ENCODE data around the gene MYBPC2. TPM values are rescaled to one million over a fixed set of nuclear protein-coding genes. Genes with fewer than 3 reads are reported as not detected.
"Not testable (repeated sequence)": the region's sequence is repeated elsewhere in the genome, so short reads cannot be mapped to it uniquely, and the experiment has no call there.

MYBPC2 gene
- total RNA-seq, 1 donor from 2014 or later = not detected

GRCh38 chr19:50427318-50427925, 5.3 kb upstream of the MYBPC2 start:
- no peak for DNase-seq (ENCODE audit: low read depth, low spot score)

- DNase-seq (ENCODE audit: low read depth, low spot score) = peak; percentile 13
Measured at GRCh38 chr19:50427997-50428425, 4.7 kb upstream of the MYBPC2 start.

GRCh38 chr19:50428772-50429463, 3.8 kb upstream of the MYBPC2 start:
- DNase-seq (ENCODE audit: low read depth, low spot score) = no peak

- no peak for DNase-seq (ENCODE audit: low read depth, low spot score)
Measured at GRCh38 chr19:50430888-50431342, 1.8 kb upstream of the MYBPC2 start.

GRCh38 chr19:50431343-50432220, 1.1 kb upstream of the MYBPC2 start:
- peak; percentile 19 for DNase-seq (ENCODE audit: low read depth, low spot score)

- no peak for DNase-seq (ENCODE audit: low read depth, low spot score)
Measured at GRCh38 chr19:50433201-50434180, 799 bp downstream of the MYBPC2 start.

- DNase-seq (ENCODE audit: low read depth, low spot score) = no peak
Measured at GRCh38 chr19:50434525-50434924, 1.8 kb downstream of the MYBPC2 start.

GRCh38 chr19:50435221-50435620, 2.5 kb downstream of the MYBPC2 start:
- no peak for DNase-seq (ENCODE audit: low read depth, low spot score)

GRCh38 chr19:50435627-50436026, 2.9 kb downstream of the MYBPC2 start:
- DNase-seq (ENCODE audit: low read depth, low spot score) = no peak

- no peak for DNase-seq (ENCODE audit: low read depth, low spot score)
Measured at GRCh38 chr19:50437862-50438449, 5.3 kb downstream of the MYBPC2 start.

- not testable (repeated sequence) for DNase-seq (ENCODE audit: low read depth, low spot score)
Measured at GRCh38 chr19:50439130-50439529, 6.4 kb downstream of the MYBPC2 start.

GRCh38 chr19:50444059-50444458, 11.4 kb downstream of the MYBPC2 start:
- DNase-seq (ENCODE audit: low read depth, low spot score) = no peak

- no peak for DNase-seq (ENCODE audit: low read depth, low spot score)
Measured at GRCh38 chr19:50447053-50447452, 14.4 kb downstream of the MYBPC2 start.

- no peak for DNase-seq (ENCODE audit: low read depth, low spot score)
Measured at GRCh38 chr19:50447750-50448149, 15.1 kb downstream of the MYBPC2 start.

GRCh38 chr19:50449236-50449899, 16.7 kb downstream of the MYBPC2 start:
- DNase-seq (ENCODE audit: low read depth, low spot score) = no peak

GRCh38 chr19:50450369-50451222, 17.9 kb downstream of the MYBPC2 start:
- DNase-seq (ENCODE audit: low read depth, low spot score) = no peak

GRCh38 chr19:50451223-50451534, 18.5 kb downstream of the MYBPC2 start:
- no peak for DNase-seq (ENCODE audit: low read depth, low spot score)

- no peak for DNase-seq (ENCODE audit: low read depth, low spot score)
Measured at GRCh38 chr19:50453243-50453642, 20.6 kb downstream of the MYBPC2 start.

GRCh38 chr19:50455992-50456391, 23.3 kb downstream of the MYBPC2 start:
- DNase-seq (ENCODE audit: low read depth, low spot score) = no peak

Measured in pulmonary artery endothelial cell (primary cell).